OCI-LY7 (cell line): ENCODE results near the gene SLC66A1.

Source experiments
- CTCF ChIP-seq: fragments of 200-600 bp; sonication (generic); conservative IDR thresholded peaks from 2 replicates; pipeline ENCODE4 v1.5.1; 2014; ENCODE audit warnings: mild to moderate bottlenecking, antibody characterized with exemption, low read length, moderate library complexity, mixed read lengths
- EZH2phosphoT487 ChIP-seq: fragments of 200-600 bp; sonication (generic); IDR thresholded peaks from 2 replicates; pipeline ENCODE4 v1.6.1; 2018; ENCODE audit warnings: low read depth, borderline replicate concordance, mild to moderate bottlenecking, mixed run types, antibody characterized with exemption, low read length, moderate library complexity, mixed read lengths

GRCh38 chr1:19338323-19338762 lies 26.2 kb downstream of the SLC66A1 start:
- TF ChIP-seq CTCF: no peak
- TF ChIP-seq EZH2phosphoT487: no peak
